ENCODE data around the gene HSPA1L.

The HSPA1L gene

DNA sequence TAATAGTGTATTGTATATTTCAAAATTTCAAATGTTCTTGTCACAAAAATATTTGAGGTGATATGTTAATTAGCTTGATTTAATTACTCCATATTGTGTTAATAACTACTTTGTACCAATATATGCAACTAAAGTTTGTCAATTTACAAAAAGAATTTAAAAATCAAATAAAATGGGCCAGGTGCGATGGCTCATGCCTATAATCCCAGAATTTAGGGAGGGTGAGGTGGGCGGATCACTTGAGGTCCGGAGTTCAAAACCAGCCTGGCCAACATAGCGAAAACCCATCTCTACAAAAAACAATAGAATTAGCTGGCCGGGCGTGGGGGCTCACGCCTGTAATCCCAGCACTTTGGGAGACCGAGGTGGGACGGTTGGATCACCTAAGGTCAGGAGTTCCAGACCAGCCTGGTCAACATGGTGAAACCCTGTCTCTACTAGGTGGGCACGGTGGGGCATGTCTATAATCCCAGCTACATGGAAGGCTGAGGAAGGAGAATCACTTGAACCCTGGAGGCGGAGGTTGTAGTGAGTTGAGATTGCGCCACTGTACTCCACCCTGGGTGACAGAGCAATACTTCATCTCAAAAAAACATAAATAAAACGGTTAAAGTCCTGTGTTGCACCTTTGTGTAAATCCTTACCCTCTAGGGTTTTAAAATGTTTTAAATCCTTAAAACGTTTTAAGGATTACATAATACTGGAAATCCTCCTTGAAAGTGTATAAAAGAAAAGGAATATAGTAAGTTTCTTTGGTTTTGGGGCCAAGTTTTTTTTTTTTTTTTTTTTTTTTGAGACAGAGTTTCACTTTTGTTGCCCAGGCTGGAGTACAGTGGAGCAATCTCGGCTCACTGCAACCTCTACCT, 16.5 kb upstream of the HSPA1L start:
- peaks cover 71% of the 10 kb centered on the region for H3K79me2 ChIP-seq (ENCODE audit: insufficient read depth, low read depth)
- peak overlapping the region; percentile 91 for H3K4me2 ChIP-seq
- H3K36me3 ChIP-seq (ENCODE audit: insufficient read depth) = peaks cover 12% of the 10 kb centered on the region; the same call in 1 of the 2 replicates
- H3K4me3 ChIP-seq (IDR thresholded peaks at IDR 0.05; ENCODE audit: insufficient read depth, low read depth, low read length) = no peak overlapping the region
- peaks cover 2% of the 10 kb centered on the region for H4K20me1 ChIP-seq (ENCODE audit: insufficient read depth)
- no peaks in the 10 kb centered on the region for H3K27me3 ChIP-seq (ENCODE audit: insufficient read depth, low read depth)
- H2AFZ ChIP-seq (ENCODE audit: low read depth) = no peak overlapping the region
- H3K27ac ChIP-seq = no peak overlapping the region; the same call in 1 of the 2 replicates
- no peak overlapping the region for H3K9ac ChIP-seq
- TF ChIP-seq, protein P1, sequence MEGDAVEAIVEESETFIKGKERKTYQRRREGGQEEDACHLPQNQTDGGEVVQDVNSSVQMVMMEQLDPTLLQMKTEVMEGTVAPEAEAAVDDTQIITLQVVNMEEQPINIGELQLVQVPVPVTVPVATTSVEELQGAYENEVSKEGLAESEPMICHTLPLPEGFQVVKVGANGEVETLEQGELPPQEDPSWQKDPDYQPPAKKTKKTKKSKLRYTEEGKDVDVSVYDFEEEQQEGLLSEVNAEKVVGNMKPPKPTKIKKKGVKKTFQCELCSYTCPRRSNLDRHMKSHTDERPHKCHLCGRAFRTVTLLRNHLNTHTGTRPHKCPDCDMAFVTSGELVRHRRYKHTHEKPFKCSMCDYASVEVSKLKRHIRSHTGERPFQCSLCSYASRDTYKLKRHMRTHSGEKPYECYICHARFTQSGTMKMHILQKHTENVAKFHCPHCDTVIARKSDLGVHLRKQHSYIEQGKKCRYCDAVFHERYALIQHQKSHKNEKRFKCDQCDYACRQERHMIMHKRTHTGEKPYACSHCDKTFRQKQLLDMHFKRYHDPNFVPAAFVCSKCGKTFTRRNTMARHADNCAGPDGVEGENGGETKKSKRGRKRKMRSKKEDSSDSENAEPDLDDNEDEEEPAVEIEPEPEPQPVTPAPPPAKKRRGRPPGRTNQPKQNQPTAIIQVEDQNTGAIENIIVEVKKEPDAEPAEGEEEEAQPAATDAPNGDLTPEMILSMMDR (conservative IDR thresholded peaks at IDR 0.05; ENCODE audit: low read depth, low read length) = no peak
- peaks cover 20% of the 10 kb centered on the region for H3K4me1 ChIP-seq (ENCODE audit: low read depth, poor library complexity, severe bottlenecking)

DNA sequence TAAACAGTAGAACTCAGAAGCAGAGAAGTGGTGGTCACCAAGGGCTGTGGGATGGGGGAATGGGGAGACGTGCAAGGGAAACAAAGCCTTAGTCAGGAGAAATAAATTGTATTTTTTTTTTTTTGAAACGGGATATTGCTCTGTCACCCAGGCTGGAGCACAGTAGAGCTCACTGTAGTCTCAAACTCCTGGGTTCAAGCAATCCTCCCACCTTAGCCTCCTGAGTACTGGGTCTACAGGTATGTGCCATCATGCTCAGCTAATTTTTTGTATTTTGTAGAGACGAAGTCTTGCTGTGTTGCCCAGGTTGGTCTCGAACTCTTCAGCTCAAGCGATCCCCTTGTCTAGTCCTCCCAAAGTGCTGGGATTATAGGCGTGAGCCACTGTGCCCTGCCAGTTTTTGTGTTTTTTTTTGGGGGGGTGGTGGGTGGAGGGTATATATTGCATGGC, 15.8 kb upstream of the HSPA1L start:
- peaks cover 5% of the 10 kb centered on the region; the same call in 1 of the 2 replicates for H3K36me3 ChIP-seq (ENCODE audit: insufficient read depth)
- peaks cover 70% of the 10 kb centered on the region for H3K79me2 ChIP-seq (ENCODE audit: insufficient read depth, low read depth)
- peak overlapping the region; percentile 91 for H3K4me2 ChIP-seq
- no peaks in the 10 kb centered on the region for H4K20me1 ChIP-seq (ENCODE audit: insufficient read depth)
- H3K27me3 ChIP-seq (ENCODE audit: insufficient read depth, low read depth) = no peaks in the 10 kb centered on the region
- H3K27ac ChIP-seq = peak overlapping the region; percentile 60; the same call in 1 of the 2 replicates
- H2AFZ ChIP-seq (ENCODE audit: low read depth) = no peak overlapping the region
- no peak overlapping the region for H3K4me3 ChIP-seq (IDR thresholded peaks at IDR 0.05; ENCODE audit: insufficient read depth, low read depth, low read length)
- peak overlapping the region; percentile 57; the same call in 1 of the 2 replicates for H3K9ac ChIP-seq
- TF ChIP-seq, protein P1 (conservative IDR thresholded peaks at IDR 0.05; ENCODE audit: low read depth, low read length) = no peak
- peaks cover 24% of the 10 kb centered on the region for H3K4me1 ChIP-seq (ENCODE audit: low read depth, poor library complexity, severe bottlenecking)

DNA sequence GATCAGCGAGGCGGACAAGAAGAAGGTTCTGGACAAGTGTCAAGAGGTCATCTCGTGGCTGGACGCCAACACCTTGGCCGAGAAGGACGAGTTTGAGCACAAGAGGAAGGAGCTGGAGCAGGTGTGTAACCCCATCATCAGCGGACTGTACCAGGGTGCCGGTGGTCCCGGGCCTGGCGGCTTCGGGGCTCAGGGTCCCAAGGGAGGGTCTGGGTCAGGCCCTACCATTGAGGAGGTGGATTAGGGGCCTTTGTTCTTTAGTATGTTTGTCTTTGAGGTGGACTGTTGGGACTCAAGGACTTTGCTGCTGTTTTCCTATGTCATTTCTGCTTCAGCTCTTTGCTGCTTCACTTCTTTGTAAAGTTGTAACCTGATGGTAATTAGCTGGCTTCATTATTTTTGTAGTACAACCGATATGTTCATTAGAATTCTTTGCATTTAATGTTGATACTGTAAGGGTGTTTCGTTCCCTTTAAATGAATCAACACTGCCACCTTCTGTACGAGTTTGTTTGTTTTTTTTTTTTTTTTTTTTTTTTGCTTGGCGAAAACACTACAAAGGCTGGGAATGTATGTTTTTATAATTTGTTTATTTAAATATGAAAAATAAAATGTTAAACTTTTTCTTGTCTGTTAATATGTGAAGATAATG, 14.7 kb upstream of the HSPA1L start:
- Histone ChIP-seq H3K4me3 (IDR thresholded peaks at IDR 0.05; ENCODE audit: insufficient read depth, low read depth, low read length) (no peak overlapping the region), H2AFZ (ENCODE audit: low read depth) (no peak overlapping the region), H3K9ac (peak overlapping the region; percentile 32; the same call in 1 of the 2 replicates), H3K79me2 (ENCODE audit: insufficient read depth, low read depth) (peaks cover 59% of the 10 kb centered on the region), H3K36me3 (ENCODE audit: insufficient read depth) (no peaks in the 10 kb centered on the region), H3K4me2 (peak overlapping the region; percentile 91; the same call in 1 of the 2 replicates), H3K4me1 (ENCODE audit: low read depth, poor library complexity, severe bottlenecking) (peaks cover 36% of the 10 kb centered on the region), H4K20me1 (ENCODE audit: insufficient read depth) (no peaks in the 10 kb centered on the region), H3K27me3 (ENCODE audit: insufficient read depth, low read depth) (no peaks in the 10 kb centered on the region), H3K27ac (peak overlapping the region; percentile 60; the same call in 1 of the 2 replicates)
- TF ChIP-seq, protein P1 (conservative IDR thresholded peaks at IDR 0.05; ENCODE audit: low read depth, low read length) = peak; percentile 76

DNA sequence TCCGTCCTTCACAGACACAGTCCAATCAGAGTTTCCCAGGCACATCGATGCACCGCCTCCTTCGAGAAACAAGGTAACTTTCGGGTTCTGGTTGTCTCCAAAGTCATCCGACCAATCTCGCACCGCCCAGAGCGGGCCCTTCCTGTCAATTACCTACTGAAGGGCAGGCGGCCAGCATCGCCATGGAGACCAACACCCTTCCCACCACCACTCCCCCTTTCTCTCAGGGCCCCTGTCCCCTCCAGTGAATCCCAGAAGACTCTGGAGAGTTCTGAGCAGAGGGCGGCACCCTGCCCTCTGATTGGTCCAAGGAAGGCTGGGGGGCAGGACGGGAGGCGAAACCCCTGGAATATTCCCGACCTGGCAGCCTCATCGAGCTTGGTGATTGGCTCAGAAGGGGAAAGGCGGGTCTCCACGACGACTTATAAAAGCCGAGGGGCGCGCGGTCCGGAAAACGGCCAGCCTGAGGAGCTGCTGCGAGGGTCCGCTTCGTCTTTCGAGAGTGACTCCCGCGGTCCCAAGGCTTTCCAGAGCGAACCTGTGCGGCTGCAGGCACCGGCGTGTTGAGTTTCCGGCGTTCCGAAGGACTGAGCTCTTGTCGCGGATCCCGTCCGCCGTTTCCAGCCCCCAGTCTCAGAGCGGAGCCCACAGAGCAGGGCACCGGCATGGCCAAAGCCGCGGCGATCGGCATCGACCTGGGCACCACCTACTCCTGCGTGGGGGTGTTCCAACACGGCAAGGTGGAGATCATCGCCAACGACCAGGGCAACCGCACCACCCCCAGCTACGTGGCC, 12.4 kb upstream of the HSPA1L start, which contains the start of gene HSPA1B:
HSPA1B (plus strand) TSS at position 453 of the 794 bp plus-strand sequence; CDS start at position 666, 213 bp downstream.
- peak within 1 kb of the TSS; percentile 71 for H3K27ac ChIP-seq
- H3K4me3 ChIP-seq (IDR thresholded peaks at IDR 0.05; ENCODE audit: insufficient read depth, low read depth, low read length) = no peak within 1 kb of the TSS
- H2AFZ ChIP-seq (ENCODE audit: low read depth) = peak within 1 kb of the TSS; percentile 36
- H3K79me2 ChIP-seq (ENCODE audit: insufficient read depth, low read depth) = peaks cover 37% of the 10 kb centered on the region
- H3K9ac ChIP-seq = peak within 1 kb of the TSS; percentile 55; the same call in 1 of the 2 replicates
- no peaks in the 10 kb centered on the region for H4K20me1 ChIP-seq (ENCODE audit: insufficient read depth)
- peak within 1 kb of the TSS; percentile 79 for H3K4me2 ChIP-seq
- H3K36me3 ChIP-seq (ENCODE audit: insufficient read depth) = no peaks in the 10 kb centered on the region
- no peaks in the 10 kb centered on the region for H3K27me3 ChIP-seq (ENCODE audit: insufficient read depth, low read depth)
- TF ChIP-seq, protein P1 (conservative IDR thresholded peaks at IDR 0.05; ENCODE audit: low read depth, low read length) = no peak
- peaks cover 48% of the 10 kb centered on the region for H3K4me1 ChIP-seq (ENCODE audit: low read depth, poor library complexity, severe bottlenecking)

Data from KMS-11 (cell line).